ENCODE results near the gene USF3.

DNA sequence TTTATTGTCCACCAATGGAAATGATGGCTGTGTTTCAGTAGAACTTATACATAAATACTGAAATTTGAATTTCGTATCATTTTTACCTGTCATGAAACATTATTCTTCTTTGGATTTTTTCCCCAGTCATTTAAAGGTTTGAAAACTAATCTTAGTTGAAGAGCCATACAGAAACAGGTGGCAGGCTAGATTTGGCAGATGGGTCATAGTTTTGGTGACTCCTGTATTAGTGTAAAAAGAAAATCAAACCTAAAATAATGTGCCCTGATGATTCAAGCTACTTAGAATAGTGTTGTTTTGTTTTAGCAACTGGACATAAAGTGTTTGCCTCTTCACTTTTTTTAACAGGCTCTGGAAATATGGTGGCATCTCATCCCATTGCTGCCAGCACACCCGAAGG is 95.2 kb downstream of the USF3 start:
- TF ChIP-seq, protein P1, sequence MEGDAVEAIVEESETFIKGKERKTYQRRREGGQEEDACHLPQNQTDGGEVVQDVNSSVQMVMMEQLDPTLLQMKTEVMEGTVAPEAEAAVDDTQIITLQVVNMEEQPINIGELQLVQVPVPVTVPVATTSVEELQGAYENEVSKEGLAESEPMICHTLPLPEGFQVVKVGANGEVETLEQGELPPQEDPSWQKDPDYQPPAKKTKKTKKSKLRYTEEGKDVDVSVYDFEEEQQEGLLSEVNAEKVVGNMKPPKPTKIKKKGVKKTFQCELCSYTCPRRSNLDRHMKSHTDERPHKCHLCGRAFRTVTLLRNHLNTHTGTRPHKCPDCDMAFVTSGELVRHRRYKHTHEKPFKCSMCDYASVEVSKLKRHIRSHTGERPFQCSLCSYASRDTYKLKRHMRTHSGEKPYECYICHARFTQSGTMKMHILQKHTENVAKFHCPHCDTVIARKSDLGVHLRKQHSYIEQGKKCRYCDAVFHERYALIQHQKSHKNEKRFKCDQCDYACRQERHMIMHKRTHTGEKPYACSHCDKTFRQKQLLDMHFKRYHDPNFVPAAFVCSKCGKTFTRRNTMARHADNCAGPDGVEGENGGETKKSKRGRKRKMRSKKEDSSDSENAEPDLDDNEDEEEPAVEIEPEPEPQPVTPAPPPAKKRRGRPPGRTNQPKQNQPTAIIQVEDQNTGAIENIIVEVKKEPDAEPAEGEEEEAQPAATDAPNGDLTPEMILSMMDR (IDR thresholded peaks at IDR 0.05) = no peak
- TF ChIP-seq EZH2 (IDR thresholded peaks at IDR 0.05; ENCODE audit: borderline replicate concordance, insufficient read depth, low read depth, low read length, poor library complexity, severe bottlenecking) = no peak
